Muscle layer of colon (tissue), 2 donors: ENCODE measurements around the gene CDIP1.

Experiments
- H3K27ac ChIP-seq: one replicate; pipeline ENCODE4 v1.7.0; 2013; ENCODE audit warnings: low read depth, mild to moderate bottlenecking, low read length, moderate library complexity
- H3K27me3 ChIP-seq, 2 donors: one replicate each; pipeline ENCODE4 v1.7.0; 2013; ENCODE audit warnings: low read length in 2 of 2, mild to moderate bottlenecking in 2 of 2; ENCODE audit not compliant: insufficient read depth in 2 of 2, control insufficient read depth in 1 of 2
- H3K36me3 ChIP-seq: one replicate; pipeline ENCODE4 v1.7.0; 2013; ENCODE audit warnings: mild to moderate bottlenecking, low read length; ENCODE audit not compliant: insufficient read depth
- H3K4me1 ChIP-seq: one replicate; pipeline ENCODE4 v1.7.0; 2013; ENCODE audit warnings: mild to moderate bottlenecking, low read length; ENCODE audit not compliant: insufficient read depth
- H3K4me3 ChIP-seq, 2 donors: one replicate each; pipeline ENCODE4 v1.7.0; 2013; ENCODE audit warnings: low read length in 2 of 2, low read depth in 1 of 2, mild to moderate bottlenecking in 1 of 2, moderate library complexity in 1 of 2
- H3K9ac ChIP-seq: one replicate; pipeline ENCODE4 v1.7.0; 2013; ENCODE audit warnings: low read length
- H3K9me3 ChIP-seq: one replicate; pipeline ENCODE4 v1.7.0; 2013; ENCODE audit warnings: mild to moderate bottlenecking, low read length
- donor health status: abdominal sarcoma.
- donor health status: Adenocarcinoma of cecum.

The CDIP1 gene

GRCh38 chr16:4537376-4538343, 913 bp downstream of the CDIP1 start:
- Histone ChIP-seq H3K36me3 (no peaks in the 10 kb centered on the region), H3K27ac (peak overlapping the region; percentile 96), H3K4me1 (peaks cover 12% of the 10 kb centered on the region), H3K4me3 (peak overlapping the region; percentile 61 to 65), H3K9ac (peak overlapping the region; percentile 44), H3K27me3 (no peaks in the 10 kb centered on the region), H3K9me3 (no peaks in the 10 kb centered on the region)

DNA sequence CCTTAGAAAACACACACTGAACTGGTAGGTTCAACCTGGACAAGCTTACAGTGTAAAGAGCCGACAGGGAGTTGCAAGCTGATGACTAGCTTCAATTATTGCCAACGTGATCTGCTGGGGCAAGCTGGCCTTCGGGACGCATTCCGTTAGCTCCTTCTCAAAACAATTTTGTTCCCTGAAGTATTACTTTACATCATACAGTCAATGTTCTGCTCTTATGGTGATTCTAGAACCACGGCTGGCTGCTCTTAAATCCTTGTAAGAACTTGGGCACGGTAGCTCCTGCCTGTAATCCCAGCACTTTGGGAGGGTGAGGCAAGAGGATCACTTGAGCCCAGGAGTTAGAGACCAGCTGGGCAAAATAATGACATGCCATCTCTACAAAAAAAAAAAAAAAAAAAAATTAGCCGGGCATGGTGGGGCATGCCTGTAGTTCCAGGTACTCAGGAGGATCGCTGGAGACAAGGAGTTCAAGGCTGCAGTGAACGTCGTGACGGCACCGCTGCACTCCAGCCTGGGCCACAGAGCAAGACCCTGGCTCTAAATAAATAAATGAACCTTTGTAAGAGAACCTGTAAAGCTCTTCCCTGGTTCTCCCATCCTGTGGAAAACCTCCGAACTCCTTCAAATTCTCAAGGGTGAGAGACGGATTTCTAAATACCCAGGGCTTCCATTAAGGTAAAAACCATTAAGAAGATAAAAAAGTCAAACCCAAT, 2.0 kb downstream of the CDIP1 start:
- no peak overlapping the region for H3K27ac ChIP-seq
- H3K9ac ChIP-seq, result no peak overlapping the region
- H3K4me3 ChIP-seq, result no peak overlapping the region

GRCh38 chr16:4535627-4536108, 2.9 kb downstream of the CDIP1 start:
- Histone ChIP-seq H3K36me3 (no peaks in the 10 kb centered on the region), H3K27ac (no peak overlapping the region), H3K4me1 (peaks cover 12% of the 10 kb centered on the region), H3K9me3 (no peaks in the 10 kb centered on the region), H3K4me3 (no peak overlapping the region), H3K9ac (no peak overlapping the region), H3K27me3 (no peaks in the 10 kb centered on the region)

More for the DNA sequence above, 2.0 kb downstream of the CDIP1 start:
- Histone ChIP-seq H3K27me3 (no peaks in the 10 kb centered on the region), H3K4me1 (peaks cover 12% of the 10 kb centered on the region), H3K9me3 (no peaks in the 10 kb centered on the region), H3K36me3 (no peaks in the 10 kb centered on the region)

GRCh38 chr16:4534151-4534790, 4.3 kb downstream of the CDIP1 start:
- Histone ChIP-seq H3K27me3 (no peaks in the 10 kb centered on the region), H3K27ac (no peak overlapping the region), H3K4me3 (no peak overlapping the region), H3K4me1 (peaks cover 19% of the 10 kb centered on the region), H3K36me3 (no peaks in the 10 kb centered on the region), H3K9me3 (no peaks in the 10 kb centered on the region), H3K9ac (no peak overlapping the region)

DNA sequence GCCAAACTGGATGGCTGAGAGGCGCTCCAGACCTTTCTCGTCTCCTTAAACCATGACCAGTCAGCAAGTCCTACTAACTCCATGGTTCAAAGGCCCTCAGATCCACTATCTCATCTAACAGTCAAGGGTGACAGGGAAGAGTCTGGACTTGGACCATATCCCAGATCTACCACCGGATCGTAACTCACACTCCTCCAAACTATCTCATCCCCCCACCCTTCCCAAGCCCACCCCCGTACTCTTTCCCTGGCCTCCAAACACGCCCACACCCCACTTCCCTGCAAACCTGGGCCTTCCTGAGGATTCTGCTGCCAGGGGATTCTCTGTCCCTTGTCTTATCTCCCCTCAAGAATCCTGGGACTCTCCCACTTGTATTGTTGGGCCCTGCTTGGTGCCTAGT, 5.1 kb downstream of the CDIP1 start:
- no peaks in the 10 kb centered on the region for H3K27me3 ChIP-seq
- H3K27ac ChIP-seq, result no peak overlapping the region
- H3K4me1 ChIP-seq, result peaks cover 23% of the 10 kb centered on the region
- no peak overlapping the region for H3K4me3 ChIP-seq
- no peaks in the 10 kb centered on the region for H3K9me3 ChIP-seq
- no peaks in the 10 kb centered on the region for H3K36me3 ChIP-seq
- H3K9ac ChIP-seq, result no peak overlapping the region

DNA sequence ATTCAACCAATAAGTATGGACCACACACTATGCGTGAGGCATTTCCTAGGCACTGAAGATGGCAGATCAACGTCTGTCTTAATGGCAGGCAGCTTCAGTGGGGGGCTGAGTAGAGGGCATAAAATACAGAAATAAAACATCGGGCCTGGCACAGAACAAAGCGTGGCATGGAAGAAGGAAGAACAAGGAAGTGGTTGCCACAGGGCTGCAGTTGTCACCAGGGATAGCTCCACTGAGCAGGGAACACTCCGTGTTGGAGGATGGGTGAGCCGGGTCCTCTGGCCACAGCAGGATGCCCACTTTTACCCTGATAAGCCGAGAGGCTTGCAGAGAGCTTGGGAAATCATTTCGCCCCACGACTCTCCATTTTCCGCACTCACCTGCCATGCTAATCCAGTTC, 6.3 kb downstream of the CDIP1 start:
- peaks cover 19% of the 10 kb centered on the region for H3K4me1 ChIP-seq
- no peaks in the 10 kb centered on the region for H3K9me3 ChIP-seq
- H3K9ac ChIP-seq, result no peak overlapping the region
- H3K4me3 ChIP-seq, result no peak overlapping the region
- H3K27ac ChIP-seq, result no peak overlapping the region
- no peaks in the 10 kb centered on the region for H3K27me3 ChIP-seq
- H3K36me3 ChIP-seq, result no peaks in the 10 kb centered on the region

GRCh38 chr16:4531811-4532210, 6.8 kb downstream of the CDIP1 start:
- Histone ChIP-seq H3K36me3 (no peaks in the 10 kb centered on the region), H3K9me3 (no peaks in the 10 kb centered on the region), H3K27ac (no peak overlapping the region), H3K4me3 (no peak overlapping the region), H3K4me1 (peaks cover 14% of the 10 kb centered on the region), H3K27me3 (no peaks in the 10 kb centered on the region), H3K9ac (no peak overlapping the region)

GRCh38 chr16:4529085-4530060, 9.2 kb downstream of the CDIP1 start:
- Histone ChIP-seq H3K27ac (no peak overlapping the region), H3K36me3 (no peaks in the 10 kb centered on the region), H3K4me3 (no peak overlapping the region), H3K9ac (no peak overlapping the region), H3K9me3 (no peaks in the 10 kb centered on the region), H3K4me1 (peaks cover 16% of the 10 kb centered on the region), H3K27me3 (no peaks in the 10 kb centered on the region)

GRCh38 chr16:4525634-4526277, 12.8 kb downstream of the CDIP1 start:
- Histone ChIP-seq H3K27ac (no peak overlapping the region), H3K4me3 (no peak overlapping the region), H3K9me3 (no peaks in the 10 kb centered on the region), H3K27me3 (no peaks in the 10 kb centered on the region), H3K9ac (no peak overlapping the region), H3K36me3 (no peaks in the 10 kb centered on the region), H3K4me1 (peaks cover 16% of the 10 kb centered on the region)

- Histone ChIP-seq H3K27me3 (no peaks in the 10 kb centered on the region), H3K27ac (no peak overlapping the region), H3K9me3 (no peaks in the 10 kb centered on the region), H3K4me1 (peaks cover 16% of the 10 kb centered on the region), H3K9ac (no peak overlapping the region), H3K36me3 (no peaks in the 10 kb centered on the region), H3K4me3 (no peak overlapping the region)
Observed at GRCh38 chr16:4525069-4525468, 13.5 kb downstream of the CDIP1 start.
